NCI-H69 (cell line): ENCODE results near the gene DIPK2A.

ENCODE experiments used
- DNase-seq: peaks from one replicate; lab custom pipeline; 2025; lab: John Stamatoyannopoulos, UW

Gene DIPK2A

DNA sequence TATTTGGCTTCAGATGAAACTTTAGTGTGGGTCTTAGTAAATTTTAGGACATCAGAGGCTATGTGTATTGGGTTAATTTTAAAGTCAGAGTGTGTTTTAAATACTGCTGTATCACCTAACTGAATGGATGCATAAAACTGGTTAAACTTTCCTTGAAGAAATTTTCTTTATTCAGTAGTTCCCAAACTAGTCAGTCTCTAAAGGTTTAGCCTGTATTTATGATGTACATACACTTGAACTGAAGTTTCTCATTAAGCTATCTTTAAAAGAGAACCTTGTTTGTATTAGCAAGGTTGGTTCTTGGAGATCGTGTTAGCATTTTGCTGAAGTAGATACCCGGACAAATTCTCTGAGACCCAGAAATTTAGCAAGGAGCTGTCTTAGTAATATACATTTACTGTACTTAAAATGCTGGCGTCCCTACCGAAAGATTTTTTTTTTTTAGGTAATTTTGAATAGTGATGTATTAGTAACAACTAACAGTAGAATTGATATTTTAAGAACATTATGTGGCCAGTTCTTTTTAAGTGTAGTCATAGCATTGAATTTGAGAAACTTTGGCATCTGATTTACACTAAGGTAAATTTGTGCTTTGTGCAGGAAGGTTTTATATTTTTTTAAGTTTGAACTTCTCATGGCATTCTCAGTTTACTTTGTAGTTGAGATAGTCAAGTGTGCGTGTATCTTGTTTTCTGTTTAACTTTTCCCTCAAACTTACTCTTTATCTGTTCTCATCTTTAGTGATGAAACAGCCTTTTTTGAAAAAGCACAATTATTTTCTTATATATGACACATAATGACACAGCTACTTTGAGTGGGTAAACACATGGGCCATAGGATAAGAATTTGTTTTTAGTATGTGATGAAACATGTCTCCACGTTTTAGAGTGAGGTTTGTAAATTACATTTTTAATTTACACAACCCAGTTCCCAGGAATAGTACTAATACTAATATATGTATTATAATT is 2.9 kb downstream of the DIPK2A start:
- peak; percentile 5 for DNase-seq

DNA sequence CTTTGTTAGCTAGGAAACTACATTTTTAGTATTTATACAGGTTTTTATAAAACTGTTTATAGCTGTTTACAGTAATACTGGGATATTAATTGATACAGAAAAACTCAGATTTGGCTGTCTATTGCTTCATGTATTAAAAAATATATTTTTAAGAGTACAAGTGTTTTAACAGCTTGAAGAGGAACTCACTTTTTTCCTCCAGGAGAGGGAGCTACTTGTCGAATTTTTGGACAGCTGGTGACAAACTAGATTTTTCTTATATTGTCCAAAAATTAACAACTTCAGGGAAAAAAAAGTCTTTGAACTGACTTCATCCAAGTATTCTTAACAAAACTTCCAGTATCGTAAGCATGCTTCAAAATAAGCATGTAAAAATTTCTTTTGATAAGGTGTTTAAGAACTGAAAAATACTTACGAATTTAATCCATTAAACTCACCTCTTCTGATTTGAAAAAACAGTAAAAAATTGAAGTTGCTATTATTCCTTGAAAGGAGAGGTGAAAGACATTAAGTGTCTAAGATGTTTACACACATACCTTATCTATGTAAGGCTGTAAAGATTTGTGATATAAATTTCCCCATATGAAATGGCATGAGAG is 4.0 kb downstream of the DIPK2A start:
- DNase-seq: peak; percentile 39

- no peak for DNase-seq
These were observed 6.0 kb downstream of the DIPK2A start for GRCh38 chr3:143977341-143978262.

GRCh38 chr3:143978263-143978631 is 6.6 kb downstream of the DIPK2A start:
- DNase-seq: no peak

- no peak for DNase-seq
These were observed 7.4 kb downstream of the DIPK2A start for GRCh38 chr3:143979041-143979440.

DNA sequence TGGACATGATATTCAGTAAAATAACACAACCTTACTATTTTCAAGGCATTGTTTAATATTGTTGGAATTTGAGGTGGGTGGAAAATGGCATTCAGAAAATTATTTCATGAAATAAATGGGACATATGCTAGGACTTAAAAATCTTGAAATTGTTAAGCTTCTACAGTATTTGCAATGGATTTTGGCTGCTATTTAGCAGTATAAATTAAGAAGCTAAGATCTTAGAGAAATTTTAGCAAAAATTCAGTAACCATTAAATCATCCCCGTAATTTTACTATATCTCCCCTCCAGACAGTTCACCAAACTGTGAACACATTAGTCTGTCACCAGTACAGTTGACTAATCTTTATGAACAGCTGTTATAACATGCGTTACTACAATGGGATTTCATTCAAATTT is 8.2 kb downstream of the DIPK2A start:
- no peak for DNase-seq

DNA sequence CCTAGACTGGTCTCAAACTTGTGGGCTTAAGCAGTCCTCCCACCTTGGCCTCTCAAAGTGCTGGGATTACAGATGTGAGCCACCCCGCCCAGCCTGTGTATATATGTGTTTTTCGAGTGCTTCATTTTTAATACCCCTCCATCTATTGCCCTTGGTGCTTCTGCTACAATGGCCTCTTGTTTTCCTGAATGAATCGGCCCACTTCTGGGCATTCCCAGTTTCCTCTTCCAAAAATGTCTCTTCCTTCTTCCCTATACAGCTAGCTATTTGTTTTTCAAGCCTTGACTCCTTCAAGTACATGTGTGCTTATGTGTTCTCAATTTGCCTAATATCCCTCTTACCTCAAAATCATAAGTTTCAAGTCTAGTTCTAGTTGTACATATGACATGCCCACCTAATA is 16.7 kb downstream of the DIPK2A start:
- no peak for DNase-seq

DNA sequence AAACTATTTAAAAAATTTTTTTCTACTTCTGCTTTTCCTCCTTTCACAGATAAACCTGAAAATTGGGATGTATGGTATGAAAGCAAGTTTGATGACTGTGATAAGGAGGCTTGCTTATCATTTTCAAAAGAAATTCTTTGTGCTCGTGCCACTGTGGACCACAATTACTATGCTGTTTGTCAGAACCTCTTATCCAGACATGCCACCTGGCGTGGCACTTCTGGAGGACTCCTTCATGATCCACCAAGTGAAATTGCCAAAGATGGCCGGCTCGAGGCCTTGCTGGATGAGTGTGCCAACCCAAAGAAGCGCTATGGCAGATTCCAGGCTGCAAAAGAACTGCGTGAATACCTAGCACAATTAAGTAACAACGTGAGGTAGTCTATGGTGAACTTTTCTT is 17.8 kb downstream of the DIPK2A start:
- no peak for DNase-seq

DNA sequence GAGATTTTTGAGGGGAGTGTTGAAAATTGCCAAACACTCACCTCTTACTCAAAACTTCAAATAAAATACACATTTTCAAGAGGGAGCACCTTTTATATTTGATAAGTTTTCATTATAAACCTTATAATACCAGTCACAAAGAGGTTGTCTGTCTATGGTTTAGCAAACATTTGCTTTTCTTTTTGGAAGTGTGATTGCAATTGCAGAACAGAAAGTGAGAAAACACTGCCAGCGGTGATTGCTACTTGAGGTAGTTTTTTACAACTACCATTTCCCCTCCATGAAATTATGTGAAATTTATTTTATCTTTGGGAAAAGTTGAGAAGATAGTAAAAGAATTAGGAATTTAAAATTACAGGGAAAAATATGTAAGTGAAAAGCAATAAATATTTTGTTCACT is 20.1 kb downstream of the DIPK2A start:
- DNase-seq: no peak

DNA sequence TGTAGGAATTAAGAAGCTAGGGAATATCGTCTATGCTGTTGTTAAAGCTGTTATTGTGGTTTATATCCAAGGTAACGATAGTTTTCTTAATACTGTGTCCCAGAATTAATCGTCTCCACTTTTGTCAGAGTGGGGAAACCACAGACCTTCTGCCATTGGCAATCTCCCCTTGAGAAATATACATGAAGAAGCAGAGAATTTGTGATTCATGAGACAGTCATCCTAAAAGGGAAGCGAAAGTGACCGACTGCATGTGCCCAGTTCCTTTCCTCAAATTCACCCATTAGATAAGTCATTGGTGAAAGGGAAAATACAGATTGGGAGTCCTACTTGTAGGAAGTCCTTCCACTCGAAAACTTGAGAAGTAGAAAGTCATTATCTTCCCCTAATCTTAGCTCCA is 26.6 kb downstream of the DIPK2A start:
- DNase-seq: no peak

DNA sequence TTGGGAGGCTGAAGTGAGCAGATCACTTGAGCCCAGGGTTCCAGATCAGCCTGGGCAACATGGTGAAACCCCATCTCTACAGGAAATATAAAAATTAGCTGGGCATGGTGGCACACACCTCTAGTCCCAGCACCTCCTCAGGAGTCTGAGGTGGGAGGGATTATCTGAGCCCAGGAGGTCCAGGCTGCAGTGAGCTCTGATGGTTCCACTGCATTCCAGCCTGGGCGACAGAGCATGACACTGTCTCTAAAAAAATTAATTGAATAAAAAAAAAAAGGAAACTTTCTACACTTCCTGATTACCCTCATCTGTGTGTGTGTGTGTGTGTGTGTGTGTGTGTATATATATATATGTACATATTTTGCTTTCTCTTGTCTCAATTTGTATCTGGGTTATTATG is 31.4 kb downstream of the DIPK2A start:
- DNase-seq: no peak

- DNase-seq: no peak
These were observed 38.7 kb downstream of the DIPK2A start for GRCh38 chr3:144010371-144010770.

DNA sequence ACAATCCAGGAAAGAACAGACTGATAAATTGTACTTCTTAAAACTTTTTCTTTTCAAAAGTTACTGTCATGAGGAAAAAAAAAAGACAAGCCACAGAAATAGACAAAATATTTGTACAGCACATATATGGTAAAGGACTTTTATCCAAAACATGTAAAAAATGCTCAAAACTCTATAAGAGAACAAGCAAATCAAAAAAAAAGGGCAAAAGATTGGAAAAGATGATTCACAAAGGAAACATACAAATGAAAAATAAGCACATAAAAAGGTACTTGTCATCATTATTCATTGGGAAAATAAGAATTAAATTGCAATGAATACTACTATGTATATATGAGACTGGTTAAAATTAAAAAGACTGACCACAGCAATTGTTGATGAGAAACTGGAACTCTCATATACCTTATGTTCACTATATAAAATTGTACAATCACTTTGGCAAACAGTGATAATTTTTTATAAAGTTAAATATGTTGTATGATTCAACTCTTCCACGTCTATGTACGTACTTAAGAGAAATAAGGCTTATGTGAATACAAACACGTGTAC is 39.7 kb downstream of the DIPK2A start:
- DNase-seq: no peak

GRCh38 chr3:144015133-144015532 is 43.5 kb downstream of the DIPK2A start:
- DNase-seq: no peak

DNA sequence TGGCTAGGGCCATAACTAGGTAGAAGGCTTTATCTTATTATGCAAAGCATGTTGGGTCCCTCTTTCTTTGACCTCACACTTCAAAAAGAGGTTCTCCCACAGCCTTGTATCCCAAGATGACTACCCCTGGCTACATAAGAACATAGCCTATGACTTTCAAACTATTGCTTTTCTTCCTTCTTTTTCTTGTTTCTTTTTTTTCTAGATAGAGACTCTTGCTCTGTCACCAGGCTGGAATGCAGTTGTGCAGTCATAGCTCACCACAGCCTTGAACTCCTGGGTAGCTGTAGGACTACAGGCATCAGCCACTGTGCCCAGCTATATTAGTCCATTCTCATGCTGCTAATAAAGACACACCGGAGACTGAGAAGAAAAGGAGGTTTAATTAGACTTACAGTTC is 47.2 kb downstream of the DIPK2A start:
- DNase-seq: no peak
